GM13977 (cell line): Measurements from ENCODE around the gene EPHB1.

Experiments
- DNase-seq: peaks from one replicate; pipeline ENCODE4 v3.0.0; 2012; ENCODE audit warnings: low spot score
- CTCF ChIP-seq: IDR thresholded peaks from 2 replicates; pipeline ENCODE4 v1.5.1; 2012; ENCODE audit warnings: mild to moderate bottlenecking, control low read depth; ENCODE audit not compliant: insufficient read depth; ENCODE audit errors: extremely low read depth, missing control alignments
- in situ Hi-C: fragments of 300-500 bp; cut with MboI; formaldehyde crosslinking; loops from one replicate; pipeline ENCODE4 v1.12.0; 2022; ENCODE audit warnings: low sequenced_read_pairs, low pct_unique_long_range_greater_than_20kb, mixed read lengths, inconsistent platforms; ENCODE audit not compliant: unreplicated experiment

EPHB1 gene

GRCh38 chr3:134895181-134895580, 100.1 kb downstream of the EPHB1 start:
- DNase-seq: no peak
- in situ Hi-C loops: no loop called here

GRCh38 chr3:134896141-134896540, 101.1 kb downstream of the EPHB1 start:
- in situ Hi-C loops: no loop called here
- DNase-seq: no peak

More at GRCh38 chr3:134895181-134895580, 100.1 kb downstream of the EPHB1 start:
- TF ChIP-seq CTCF: no peak

GRCh38 chr3:134896696-134897095, 101.6 kb downstream of the EPHB1 start:
- no peak for DNase-seq
- in situ Hi-C loops: no loop called here
- TF ChIP-seq CTCF: no peak

More at GRCh38 chr3:134896141-134896540, 101.1 kb downstream of the EPHB1 start:
- TF ChIP-seq CTCF: no peak

GRCh38 chr3:134897391-134898141, 102.5 kb downstream of the EPHB1 start:
- TF ChIP-seq CTCF: no peak
- in situ Hi-C loops: no loop called here
- DNase-seq: no peak

GRCh38 chr3:134898181-134898754, 103.2 kb downstream of the EPHB1 start:
- in situ Hi-C loops: no loop called here
- TF ChIP-seq CTCF: no peak
- DNase-seq: no peak

GRCh38 chr3:134899786-134900185, 104.7 kb downstream of the EPHB1 start:
- in situ Hi-C loops: no loop called here

More at GRCh38 chr3:134899786-134900185, 104.7 kb downstream of the EPHB1 start:
- TF ChIP-seq CTCF: no peak
- DNase-seq: no peak
